T-cell (primary cell): Measurements from ENCODE around the gene CYTH1. TPM values are rescaled to one million over a fixed set of nuclear protein-coding genes. Genes with fewer than 3 reads are reported as not detected.

Source experiments
- ATAC-seq, 4 experiments: fragments of 200-7000 bp in 3 of 4; fragments of 150-1000 bp in 1 of 4; cut with Tn5 transposase; replicated peaks in 1 of 4; 1 replicate in 3 of 4; 2 replicates in 1 of 4; pipeline ENCODE4 v1.10.0; 2021; ENCODE audit warnings: moderate library complexity in 3 of 4, mild to moderate bottlenecking in 2 of 4, moderate number of reproducible peaks in 1 of 4
- CTCF ChIA-PET, 2 donors: fragments of 300-600 bp; sonication (Branson Sonifier 250); formaldehyde crosslinking; loops; one replicate each; lab custom pipeline; 2022; ENCODE audit warnings: antibody characterized with exemption in 2 of 2; lab: Charles Lee
- POLR2A ChIA-PET, 2 donors: fragments of 300-600 bp; sonication (Branson Sonifier 250); formaldehyde crosslinking; loops; one replicate each; lab custom pipeline; 2022; ENCODE audit warnings: antibody characterized with exemption in 2 of 2; lab: Charles Lee
- DNase-seq, 35 experiments: peaks; one replicate each; pipeline versions ENCODE4 v3.0.0 to v3.0.0-alpha.2; 2013 to 2023
- H3K27ac ChIP-seq: one replicate; pipeline ENCODE4 v1.5.1; 2013; ENCODE audit warnings: low read length
- H3K27me3 ChIP-seq, 2 experiments: replicated peaks in 1 of 2; 1 replicate in 1 of 2; 2 replicates in 1 of 2; pipeline versions ENCODE4 v1.6.1 to v1.7.0; 2013; ENCODE audit warnings: low read length in 1 of 2, mixed read lengths in 1 of 2; ENCODE audit not compliant: control insufficient read depth in 2 of 2, insufficient read depth in 2 of 2; ENCODE audit errors: extremely low read depth in 1 of 2
- H3K36me3 ChIP-seq, 2 donors: 1 replicate in 1 of 2; 2 replicates in 1 of 2; pipeline versions ENCODE4 v1.6.1 to v1.7.0; 2013; ENCODE audit warnings: low read length in 1 of 2; ENCODE audit not compliant: control insufficient read depth in 2 of 2, insufficient read depth in 1 of 2; ENCODE audit errors: extremely low read depth in 1 of 2
- H3K4me1 ChIP-seq, 2 experiments: 1 replicate in 1 of 2; 2 replicates in 1 of 2; pipeline versions ENCODE4 v1.6.1 to v1.7.0; 2013; ENCODE audit warnings: low read length in 2 of 2, mixed read lengths in 1 of 2; ENCODE audit not compliant: insufficient read depth in 2 of 2, control insufficient read depth in 1 of 2; ENCODE audit errors: extremely low read depth in 1 of 2
- H3K4me3 ChIP-seq, 2 donors: 1 replicate in 1 of 2; 2 replicates in 1 of 2; pipeline versions ENCODE4 v1.5.1 to v1.7.0; 2013; ENCODE audit warnings: mild to moderate bottlenecking in 2 of 2, low read length in 1 of 2, moderate library complexity in 1 of 2; ENCODE audit not compliant: control insufficient read depth in 1 of 2; ENCODE audit errors: extremely low read depth in 1 of 2
- H3K9me3 ChIP-seq: 2 replicates; pipeline ENCODE4 v1.7.0; 2013
- H3K27ac Mint-ChIP-seq, 2 donors: one replicate each; pipeline ENCODE4 v1.8.0; 2020 to 2021; ENCODE audit warnings: mild to moderate bottlenecking in 2 of 2, mixed read lengths in 2 of 2
- H3K27me3 Mint-ChIP-seq, 2 donors: one replicate each; pipeline ENCODE4 v1.8.0; 2021 to 2022; ENCODE audit warnings: mixed read lengths in 2 of 2
- H3K36me3 Mint-ChIP-seq: one replicate; pipeline ENCODE4 v1.8.0; 2021; ENCODE audit warnings: mixed read lengths
- H3K4me1 Mint-ChIP-seq, 3 donors: one replicate each; pipeline ENCODE4 v1.8.0; 2020 to 2022; ENCODE audit warnings: mixed read lengths in 3 of 3, mild to moderate bottlenecking in 1 of 3
- H3K4me3 Mint-ChIP-seq, 3 donors: one replicate each; pipeline ENCODE4 v1.8.0; 2020 to 2022; ENCODE audit warnings: mild to moderate bottlenecking in 3 of 3, mixed read lengths in 3 of 3, moderate library complexity in 3 of 3
- H3K9me3 Mint-ChIP-seq, 3 donors: one replicate each; pipeline ENCODE4 v1.8.0; 2020 to 2022; ENCODE audit warnings: mixed read lengths in 3 of 3
- WGBS: methylation state at CpG from one replicate; pipeline ENCODE4 v1.1.5; 2013; ENCODE audit warnings: missing lambda C conversion rate; ENCODE audit not compliant: insufficient coverage; 5-methylcytosine and 5-hydroxymethylcytosine counted together
- total RNA-seq, 35 experiments: library from RNA in 6 of 35; stranded (reverse) in 6 of 35; fragments of 120-200 nt in 1 of 35; gene quantifications; one replicate each; pipeline versions ENCODE4 v1.2.1 to v1.2.4 and lab custom pipeline; 2013 to 2026

The CYTH1 gene, protein sequence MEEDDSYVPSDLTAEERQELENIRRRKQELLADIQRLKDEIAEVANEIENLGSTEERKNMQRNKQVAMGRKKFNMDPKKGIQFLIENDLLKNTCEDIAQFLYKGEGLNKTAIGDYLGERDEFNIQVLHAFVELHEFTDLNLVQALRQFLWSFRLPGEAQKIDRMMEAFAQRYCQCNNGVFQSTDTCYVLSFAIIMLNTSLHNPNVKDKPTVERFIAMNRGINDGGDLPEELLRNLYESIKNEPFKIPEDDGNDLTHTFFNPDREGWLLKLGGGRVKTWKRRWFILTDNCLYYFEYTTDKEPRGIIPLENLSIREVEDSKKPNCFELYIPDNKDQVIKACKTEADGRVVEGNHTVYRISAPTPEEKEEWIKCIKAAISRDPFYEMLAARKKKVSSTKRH
- 100 to 1,000 TPM; 357 to 509 (median 372) TPM for total RNA-seq
- 258 TPM for total RNA-seq (2013)
- 84.5 to 761 (median 557) reads per million in 29 experiments for total RNA-seq (lab: John Stamatoyannopoulos, UW)

- H3K27ac Mint-ChIP-seq = peak within 1 kb of the TSS; percentile 93 to 94
- Histone ChIP-seq H3K9me3 (no peaks in the 10 kb centered on the region), H3K36me3 (peaks cover 0 to 5% of the 10 kb centered on the region in 2 donors), H3K4me3 (peak within 1 kb of the TSS; percentile 82 to 94), H3K27ac (peak within 1 kb of the TSS; percentile 89), H3K4me1 (peaks cover 14 to 80% of the 10 kb centered on the region in 2 experiments), H3K27me3 (no peaks in the 10 kb centered on the region)
- H3K27me3 Mint-ChIP-seq = no peaks in the 10 kb centered on the region
- DNase-seq (no peak), ATAC-seq (peak in 3 of 4 experiments; percentile 0 to 3 (median 3))
- CTCF ChIA-PET = no interaction called here
- peaks cover 50 to 61% (median 59%) of the 10 kb centered on the region in 3 donors for H3K4me1 Mint-ChIP-seq
- H3K9me3 Mint-ChIP-seq = no peaks in the 10 kb centered on the region
- POLR2A ChIA-PET = interaction anchor here in 1 of 2 donors (0.5 kb wide), 1 partner anchor 50 kb away, joined by 7 read pairs; no protein-coding TSS in a partner anchor
- under 1% methylated on average over 59 of the region's 64 CpGs for whole genome bisulfite sequencing
- H3K36me3 Mint-ChIP-seq = peaks cover 3% of the 10 kb centered on the region
- H3K4me3 Mint-ChIP-seq = peak within 1 kb of the TSS; percentile 89 to 97 (median 90)
These were observed at the start of gene CYTH1 for GRCh38 chr17:78781893-78782304. Gene CYTH1 (minus strand): TSS chr17:78782273. CDS start chr17:78782223, 50 bp downstream.

DNA sequence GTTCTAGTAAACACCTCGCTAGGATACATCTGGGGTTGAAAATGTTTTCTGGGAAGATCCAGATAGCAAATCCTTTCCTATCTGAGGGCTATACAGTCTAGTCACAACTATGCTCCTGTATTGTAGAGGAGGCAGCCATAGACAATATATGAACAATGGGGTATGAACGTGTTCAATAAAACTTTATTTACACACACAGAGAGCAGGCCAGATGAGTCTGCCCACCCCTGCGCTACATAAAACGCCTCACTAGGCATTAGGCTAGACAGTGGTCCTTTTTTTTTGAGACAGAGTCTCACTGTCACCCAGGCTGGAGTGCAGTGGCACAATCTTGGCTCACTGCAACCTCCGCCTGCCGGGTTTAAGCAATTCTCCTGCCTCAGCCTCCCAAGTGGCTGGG lies 47.4 kb upstream of the CYTH1 start:
- Mint-ChIP-seq H3K27me3 (no peaks in the 10 kb centered on the region), H3K4me1 (peaks cover 22 to 39% (median 31%) of the 10 kb centered on the region in 3 donors), H3K36me3 (peaks cover 78% of the 10 kb centered on the region), H3K4me3 (no peak overlapping the region), H3K9me3 (no peaks in the 10 kb centered on the region), H3K27ac (no peak overlapping the region)
- H3K27ac ChIP-seq = no peak overlapping the region
- WGBS = 100% methylated on average over 2 of the region's 6 CpGs
- H3K4me3 ChIP-seq = no peak overlapping the region
- ChIA-PET POLR2A (interaction anchor here (0.6 to 1.0 kb wide), 2 partner anchors 9 to 97 kb away, joined by 3 to 11 read pairs; no protein-coding TSS in a partner anchor), CTCF (no interaction called here)
- ATAC-seq (no peak), DNase-seq (no peak)
- no peaks in the 10 kb centered on the region for H3K27me3 ChIP-seq
- peaks cover 9 to 95% of the 10 kb centered on the region in 2 donors for H3K36me3 ChIP-seq
- H3K9me3 ChIP-seq = no peaks in the 10 kb centered on the region
- no peaks in the 10 kb centered on the region for H3K4me1 ChIP-seq

DNA sequence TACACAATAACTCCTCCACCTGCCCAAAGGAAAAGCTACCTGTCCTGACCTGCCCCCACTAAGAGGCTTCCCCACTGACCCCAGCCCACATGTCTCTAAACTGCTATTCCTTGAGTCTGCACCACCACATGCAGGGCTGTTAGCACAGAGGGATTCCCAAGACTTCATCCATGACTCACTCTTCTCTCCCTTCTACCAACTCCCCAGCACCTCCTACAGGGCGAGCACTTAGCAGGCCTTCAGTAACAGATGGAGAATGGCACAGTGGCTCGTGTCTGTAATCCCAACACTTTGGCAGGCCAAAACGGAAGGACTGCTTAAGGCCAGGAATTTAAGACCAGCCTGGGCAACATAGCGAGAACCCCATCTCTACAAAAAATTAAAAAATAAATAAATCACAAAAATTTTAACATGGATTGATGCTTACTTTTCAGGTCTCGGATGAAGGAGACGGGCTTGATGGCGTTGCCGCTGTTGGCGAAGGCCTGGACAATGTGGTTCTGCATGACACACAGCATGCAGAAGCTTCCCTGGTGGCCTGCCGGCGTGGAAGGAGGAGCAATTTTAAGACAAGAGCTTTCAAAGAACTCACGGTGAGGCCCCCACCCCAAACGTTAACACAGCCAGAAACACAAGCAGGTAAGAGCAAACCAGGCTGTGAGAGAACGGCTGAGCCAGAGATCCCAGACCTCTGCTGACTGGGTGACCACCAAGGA lies 46.6 kb upstream of the CYTH1 start:
- H3K9me3 ChIP-seq = no peaks in the 10 kb centered on the region
- peak in 1 of 4 experiments; percentile 21 for ATAC-seq
- 100% methylated on average over 10 of the region's 14 CpGs for WGBS
- ChIA-PET CTCF (no interaction called here), POLR2A (interaction anchor here (0.6 to 1.3 kb wide), 3 partner anchors 9 to 100 kb away, joined by 3 to 5 read pairs (median 4); no protein-coding TSS in a partner anchor)
- H3K36me3 ChIP-seq = peaks cover 9 to 95% of the 10 kb centered on the region in 2 donors
- peak overlapping the region; percentile 15 to 80 for H3K27ac Mint-ChIP-seq
- H3K4me3 ChIP-seq = no peak overlapping the region
- H3K9me3 Mint-ChIP-seq = no peaks in the 10 kb centered on the region
- no peaks in the 10 kb centered on the region for H3K4me1 ChIP-seq
- no peaks in the 10 kb centered on the region for H3K27me3 ChIP-seq
- no peaks in the 10 kb centered on the region for H3K27me3 Mint-ChIP-seq
- peaks cover 82% of the 10 kb centered on the region for H3K36me3 Mint-ChIP-seq
- DNase-seq = no peak
- peaks cover 27 to 46% (median 39%) of the 10 kb centered on the region in 3 donors for H3K4me1 Mint-ChIP-seq
- no peak overlapping the region for H3K4me3 Mint-ChIP-seq
- H3K27ac ChIP-seq = no peak overlapping the region

DNA sequence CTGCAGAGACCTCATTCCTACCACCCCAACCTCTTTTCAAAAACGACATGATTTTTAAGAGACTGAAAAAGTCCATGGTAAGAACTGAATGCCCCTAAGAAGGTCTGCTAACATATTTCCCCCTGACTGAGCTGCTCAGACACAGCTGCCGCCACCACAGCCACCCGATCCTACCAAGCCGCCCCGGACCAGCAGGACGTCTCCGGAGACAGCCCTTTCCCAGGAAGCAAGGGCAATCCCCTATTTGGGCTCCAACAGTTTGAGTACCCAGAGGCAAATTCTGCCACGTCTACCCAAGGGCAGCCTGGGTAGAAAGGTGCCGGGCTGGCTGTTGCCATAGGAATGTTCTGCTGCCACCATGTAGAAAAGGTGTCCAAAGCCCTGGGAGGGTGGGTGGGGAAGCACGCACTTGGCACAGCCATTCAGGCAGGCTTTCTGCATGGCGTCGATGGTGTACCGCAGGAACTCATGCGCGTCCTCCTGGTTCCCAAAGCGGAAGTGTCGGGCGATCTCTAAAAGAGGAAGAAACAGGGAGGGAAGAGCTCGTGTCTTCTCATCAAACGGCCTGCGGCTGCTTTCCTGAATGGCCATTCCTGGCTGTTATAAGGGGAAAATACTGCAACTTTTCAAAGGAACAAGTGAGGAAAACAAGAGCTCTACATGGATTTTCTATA lies 44.9 kb upstream of the CYTH1 start:
- peaks cover 9 to 93% of the 10 kb centered on the region in 2 donors for H3K36me3 ChIP-seq
- Mint-ChIP-seq H3K36me3 (peaks cover 83% of the 10 kb centered on the region), H3K27ac (peak overlapping the region; percentile 19 to 68), H3K4me1 (peaks cover 29 to 52% (median 47%) of the 10 kb centered on the region in 3 donors), H3K9me3 (no peaks in the 10 kb centered on the region), H3K27me3 (no peaks in the 10 kb centered on the region), H3K4me3 (no peak overlapping the region)
- H3K27ac ChIP-seq = no peak overlapping the region
- no peaks in the 10 kb centered on the region for H3K27me3 ChIP-seq
- no peaks in the 10 kb centered on the region for H3K9me3 ChIP-seq
- CTCF ChIA-PET = interaction anchor here in 1 of 2 donors (0.5 to 1.0 kb wide), 3 partner anchors 8 to 28 kb away, joined by 3 read pairs; no protein-coding TSS in a partner anchor
- POLR2A ChIA-PET = interaction anchor here in 1 of 2 donors (1.1 kb wide), 1 partner anchor 98 kb away, joined by 5 read pairs; no protein-coding TSS in a partner anchor
- no peak overlapping the region for H3K4me3 ChIP-seq
- H3K4me1 ChIP-seq = no peaks in the 10 kb centered on the region
- DNase-seq (no peak), ATAC-seq (no peak)
- WGBS = 97% methylated on average over 16 of the region's 21 CpGs

GRCh38 chr17:78826421-78826820 lies 44.3 kb upstream of the CYTH1 start:
- ATAC-seq (no peak), DNase-seq (no peak)
- Histone ChIP-seq H3K9me3 (no peaks in the 10 kb centered on the region), H3K27ac (no peak overlapping the region), H3K4me1 (no peaks in the 10 kb centered on the region), H3K27me3 (no peaks in the 10 kb centered on the region), H3K36me3 (peaks cover 9 to 93% of the 10 kb centered on the region in 2 donors), H3K4me3 (no peak overlapping the region)
- H3K27ac Mint-ChIP-seq = peak overlapping the region in 1 of 2 donors; percentile 68
- no peaks in the 10 kb centered on the region for H3K9me3 Mint-ChIP-seq
- WGBS = 93% methylated on average over 3 of the region's 5 CpGs
- H3K27me3 Mint-ChIP-seq = no peaks in the 10 kb centered on the region
- CTCF ChIA-PET = interaction anchor here in 1 of 2 donors (0.5 to 0.6 kb wide), 2 partner anchors 9 to 27 kb away, joined by 3 read pairs; no protein-coding TSS in a partner anchor
- no peak overlapping the region for H3K4me3 Mint-ChIP-seq
- peaks cover 82% of the 10 kb centered on the region for H3K36me3 Mint-ChIP-seq
- H3K4me1 Mint-ChIP-seq = peaks cover 29 to 52% (median 47%) of the 10 kb centered on the region in 3 donors
- POLR2A ChIA-PET = no interaction called here
